HG03575 (cell line): ENCODE data around the gene WDFY2.

Experiments used
- ATAC-seq: cut with Tn5 transposase; IDR thresholded peaks from one replicate; pipeline ENCODE4 v1.9.1; 2021; ENCODE audit not compliant: unreplicated experiment, insufficient number of reproducible peaks, low FRiP score; ENCODE audit errors: extremely low read depth

WDFY2 gene

GRCh38 chr13:51746802-51747201, 162.5 kb downstream of the WDFY2 start:
- no peak for ATAC-seq

- no peak for ATAC-seq
Measured at GRCh38 chr13:51747438-51748434, 163.5 kb downstream of the WDFY2 start.

GRCh38 chr13:51756651-51757050, 172.4 kb downstream of the WDFY2 start:
- ATAC-seq = no peak

GRCh38 chr13:51758691-51759090, 174.4 kb downstream of the WDFY2 start:
- ATAC-seq = no peak

GRCh38 chr13:51759240-51759639, 175.0 kb downstream of the WDFY2 start:
- no peak for ATAC-seq

- no peak for ATAC-seq
Measured at GRCh38 chr13:51760592-51760991, 176.3 kb downstream of the WDFY2 start.

GRCh38 chr13:51761643-51762350, 177.5 kb downstream of the WDFY2 start:
- no peak for ATAC-seq

- no peak for ATAC-seq
Measured at GRCh38 chr13:51763486-51763885, 179.2 kb downstream of the WDFY2 start.

GRCh38 chr13:51764184-51765141, 180.2 kb downstream of the WDFY2 start:
- peak; percentile 50 for ATAC-seq

- no peak for ATAC-seq
Measured at GRCh38 chr13:51765142-51765515, 180.9 kb downstream of the WDFY2 start.

- ATAC-seq = no peak
Measured at GRCh38 chr13:51767100-51767499, 182.8 kb downstream of the WDFY2 start.

- no peak for ATAC-seq
Measured at GRCh38 chr13:51768378-51768921, 184.2 kb downstream of the WDFY2 start.

- ATAC-seq = no peak
Measured at GRCh38 chr13:51768976-51769375, 184.7 kb downstream of the WDFY2 start.

GRCh38 chr13:51769455-51770127, 185.3 kb downstream of the WDFY2 start:
- no peak for ATAC-seq

- ATAC-seq = no peak
Measured at GRCh38 chr13:51770160-51770559, 185.9 kb downstream of the WDFY2 start.

- no peak for ATAC-seq
Measured at GRCh38 chr13:51770681-51771417, 186.6 kb downstream of the WDFY2 start.

GRCh38 chr13:51771418-51772104, 187.3 kb downstream of the WDFY2 start:
- no peak for ATAC-seq
